ENCODE data around the gene DENND2C. TPM values are rescaled to one million over a fixed set of nuclear protein-coding genes. Genes with fewer than 3 reads are reported as not detected.

The DENND2C gene
- polyA plus RNA-seq, 1 donor from 2014 or later, result 0.26 TPM

DNA sequence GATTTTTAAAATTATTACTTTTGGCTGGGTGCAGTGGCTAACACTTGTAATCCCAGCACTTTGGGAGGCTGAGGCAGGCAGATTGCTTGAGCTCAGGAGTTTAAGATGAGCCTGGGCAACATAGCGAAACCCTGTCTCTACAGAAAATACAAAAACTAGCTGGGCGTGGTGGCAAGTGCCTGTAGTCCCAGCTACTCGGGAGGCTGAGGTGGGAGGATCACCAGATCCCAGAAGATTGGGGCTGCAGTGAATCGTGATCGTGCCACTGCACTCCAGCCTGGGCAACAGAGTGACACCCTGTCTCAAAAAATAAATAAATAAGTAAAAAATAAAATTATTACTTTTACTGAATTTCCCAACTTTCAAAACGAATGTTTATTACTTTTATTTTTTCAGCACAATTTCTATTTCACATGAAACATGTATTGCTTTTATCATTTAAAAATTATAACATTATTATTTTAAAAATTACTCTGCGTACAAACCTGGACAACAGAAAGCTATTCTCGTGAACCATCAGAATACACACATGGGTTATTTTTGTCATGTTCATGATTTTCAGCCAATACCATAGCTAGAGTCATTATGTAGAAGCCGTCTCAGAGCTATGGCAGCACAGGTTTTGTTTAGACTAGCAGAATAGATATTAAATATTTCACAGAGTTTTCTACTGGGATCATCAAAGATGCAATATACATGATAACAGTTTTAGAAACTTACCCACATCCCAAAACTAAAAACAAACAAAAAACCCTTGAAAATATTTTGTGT lies 24.9 kb upstream of the DENND2C start:
- H2AFZ ChIP-seq (ENCODE audit: low read depth, low read length), result no peak overlapping the region
- H3K4me3 ChIP-seq (ENCODE audit: low read length), result no peak overlapping the region
- no peaks in the 10 kb centered on the region for H4K20me1 ChIP-seq (ENCODE audit: insufficient read depth)
- H3K27me3 ChIP-seq (ENCODE audit: insufficient read depth, low read depth, low read length), result no peaks in the 10 kb centered on the region
- no peaks in the 10 kb centered on the region for H3K9me2 ChIP-seq (ENCODE audit: insufficient read depth, low read length)
- no peak overlapping the region for H3K4me2 ChIP-seq (ENCODE audit: low read length)
- no peaks in the 10 kb centered on the region for H3K79me2 ChIP-seq (replicated peaks; ENCODE audit: insufficient read depth, low read length)
- no peaks in the 10 kb centered on the region for H3F3A ChIP-seq (ENCODE audit: insufficient read depth, low read length, poor library complexity, severe bottlenecking)
- H3K9ac ChIP-seq (ENCODE audit: low read length), result no peak overlapping the region
- no peaks in the 10 kb centered on the region for H3K36me3 ChIP-seq (ENCODE audit: insufficient read depth, low read length)
- TF ChIP-seq POLR2AphosphoS5 (IDR thresholded peaks at IDR 0.05) (no peak), TAF1 (IDR thresholded peaks at IDR 0.05; ENCODE audit: low read depth) (no peak), MXI1 (conservative IDR thresholded peaks at IDR 0.05; ENCODE audit: poor library complexity, severe bottlenecking) (no peak), REST (IDR thresholded peaks at IDR 0.05; ENCODE audit: borderline replicate concordance) (no peak), EZH2 (IDR thresholded peaks at IDR 0.05; ENCODE audit: borderline replicate concordance, insufficient read depth, low read length, poor library complexity, severe bottlenecking) (no peak), SMC3 (conservative IDR thresholded peaks at IDR 0.05; ENCODE audit: poor library complexity) (no peak), EP300 (conservative IDR thresholded peaks at IDR 0.05; ENCODE audit: poor library complexity, severe bottlenecking) (no peak), RAD21 (conservative IDR thresholded peaks at IDR 0.05) (no peak), CTCF (IDR thresholded peaks at IDR 0.05; ENCODE audit: poor library complexity, severe bottlenecking) (no peak)
- H3K9me3 ChIP-seq (ENCODE audit: low read length), result no peaks in the 10 kb centered on the region
- H3K27ac ChIP-seq (ENCODE audit: low read length), result no peak overlapping the region

DNA sequence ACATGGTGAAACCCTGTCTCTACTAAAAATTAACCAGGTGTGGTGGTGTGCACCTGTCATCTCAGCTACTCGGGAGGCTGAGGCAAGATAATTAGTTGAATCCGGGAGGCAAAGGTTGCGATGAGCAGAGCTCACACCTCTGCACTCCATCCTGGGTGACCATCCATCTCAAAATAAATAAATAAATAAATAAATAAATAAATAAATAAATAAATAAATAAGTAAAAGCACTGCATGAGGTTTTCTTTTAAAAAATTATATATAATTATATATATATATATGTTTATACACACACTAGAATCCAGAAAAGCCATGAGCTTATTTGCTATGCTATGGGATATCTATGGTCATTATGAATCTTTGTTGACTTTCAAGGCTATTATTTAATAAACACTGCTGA lies 23.1 kb upstream of the DENND2C start:
- no peak overlapping the region for H3K4me3 ChIP-seq (ENCODE audit: low read length)
- H3K27me3 ChIP-seq (ENCODE audit: insufficient read depth, low read depth, low read length), result no peaks in the 10 kb centered on the region
- H3F3A ChIP-seq (ENCODE audit: insufficient read depth, low read length, poor library complexity, severe bottlenecking), result no peaks in the 10 kb centered on the region
- H2AFZ ChIP-seq (ENCODE audit: low read depth, low read length), result no peak overlapping the region
- no peaks in the 10 kb centered on the region for H3K9me2 ChIP-seq (ENCODE audit: insufficient read depth, low read length)
- no peak overlapping the region for H3K9ac ChIP-seq (ENCODE audit: low read length)
- no peak overlapping the region for H3K4me2 ChIP-seq (ENCODE audit: low read length)
- no peaks in the 10 kb centered on the region for H3K36me3 ChIP-seq (ENCODE audit: insufficient read depth, low read length)
- H4K20me1 ChIP-seq (ENCODE audit: insufficient read depth), result no peaks in the 10 kb centered on the region
- H3K79me2 ChIP-seq (replicated peaks; ENCODE audit: insufficient read depth, low read length), result no peaks in the 10 kb centered on the region
- H3K9me3 ChIP-seq (ENCODE audit: low read length), result no peaks in the 10 kb centered on the region
- TF ChIP-seq EZH2 (IDR thresholded peaks at IDR 0.05; ENCODE audit: borderline replicate concordance, insufficient read depth, low read length, poor library complexity, severe bottlenecking), result no peak
- TF ChIP-seq EP300 (conservative IDR thresholded peaks at IDR 0.05; ENCODE audit: poor library complexity, severe bottlenecking), result no peak
- no peak for TF ChIP-seq TAF1 (IDR thresholded peaks at IDR 0.05; ENCODE audit: low read depth)
- no peak for TF ChIP-seq POLR2AphosphoS5 (IDR thresholded peaks at IDR 0.05)
- no peak for TF ChIP-seq SMC3 (conservative IDR thresholded peaks at IDR 0.05; ENCODE audit: poor library complexity)
- no peak for TF ChIP-seq MXI1 (conservative IDR thresholded peaks at IDR 0.05; ENCODE audit: poor library complexity, severe bottlenecking)
- no peak for TF ChIP-seq RAD21 (conservative IDR thresholded peaks at IDR 0.05)
- TF ChIP-seq CTCF (IDR thresholded peaks at IDR 0.05; ENCODE audit: poor library complexity, severe bottlenecking), result no peak
- TF ChIP-seq REST (IDR thresholded peaks at IDR 0.05; ENCODE audit: borderline replicate concordance), result no peak
- H3K27ac ChIP-seq (ENCODE audit: low read length), result no peak overlapping the region
